Lung microvascular endothelial cell (primary cell): ENCODE measurements around the gene SBNO2. TPM values are rescaled to one million over a fixed set of nuclear protein-coding genes. Genes with fewer than 3 reads are reported as not detected.

ENCODE experiments used
- DNase-seq, 2 donors: peaks; one replicate each; pipeline versions ENCODE4 v3.0.0 to v3.0.0-alpha.2; 2010; ENCODE audit warnings: low read depth in 2 of 2
- total RNA-seq: library from RNA; depleted of rRNA; stranded (reverse); fragments of >200 nt; gene quantifications from 2 replicates; pipeline ENCODE4 v1.2.1, GENCODE V29; 2014

SBNO2 gene
- total RNA-seq, 1 donor from 2014 or later: 28.2 TPM

- DNase-seq: no peak
Measured at GRCh38 chr19:1076046-1076386, 98.1 kb downstream of the SBNO2 start.

- peak; percentile 57 to 76 for DNase-seq
Measured at GRCh38 chr19:1074544-1075283, 99.4 kb downstream of the SBNO2 start.

- no peak for DNase-seq
Measured at GRCh38 chr19:1073956-1074517, 100.0 kb downstream of the SBNO2 start.

- DNase-seq: no peak
Measured at GRCh38 chr19:1073063-1073955, 100.8 kb downstream of the SBNO2 start.

GRCh38 chr19:1072371-1073015 is 101.6 kb downstream of the SBNO2 start:
- DNase-seq: no peak

GRCh38 chr19:1070931-1071791 is 102.9 kb downstream of the SBNO2 start:
- DNase-seq: no peak

- no peak for DNase-seq
Measured at GRCh38 chr19:1070576-1070930, 103.5 kb downstream of the SBNO2 start.

GRCh38 chr19:1069009-1069779 is 104.9 kb downstream of the SBNO2 start:
- DNase-seq: peak; percentile 45 to 69

- DNase-seq: no peak
Measured at GRCh38 chr19:1068009-1069001, 105.8 kb downstream of the SBNO2 start.

GRCh38 chr19:1067341-1067957 is 106.6 kb downstream of the SBNO2 start:
- DNase-seq: no peak

GRCh38 chr19:1066748-1067340 is 107.2 kb downstream of the SBNO2 start, which contains the start of gene ARHGAP45:
TSS of gene ARHGAP45 (plus strand) at chr19:1067167. CDS start at chr19:1067406, 239 bp downstream.
- DNase-seq: peak in 1 of 2 donors; percentile 46

- DNase-seq: no peak
Measured at GRCh38 chr19:1066251-1066747, 107.8 kb downstream of the SBNO2 start.

GRCh38 chr19:1065606-1066109 is 108.4 kb downstream of the SBNO2 start:
- no peak for DNase-seq

GRCh38 chr19:1064661-1065605 is 109.1 kb downstream of the SBNO2 start:
- peak; percentile 77 to 82 for DNase-seq

- no peak for DNase-seq
Measured at GRCh38 chr19:1063909-1064660, 110.0 kb downstream of the SBNO2 start.
